ENCODE data around the gene MPV17. TPM values are rescaled to one million over a fixed set of nuclear protein-coding genes. Genes with fewer than 3 reads are reported as not detected.

MPV17 gene
- polyA plus RNA-seq, 1 experiment = 177 TPM

GRCh38 chr2:27284996-27285395, 37.9 kb downstream of the MPV17 start:
- Histone ChIP-seq H3K27me3 (ENCODE audit: control insufficient read depth, insufficient read depth, low read length) (peaks cover 7% of the 10 kb centered on the region; the same call in 1 of the 2 replicates), H3K36me3 (ENCODE audit: control insufficient read depth, insufficient read depth, low read length) (no peaks in the 10 kb centered on the region), H3K4me3 (ENCODE audit: low read depth, low read length) (no peak overlapping the region)
- TF ChIP-seq CTCF (IDR thresholded peaks at IDR 0.05; ENCODE audit: insufficient read depth, low read depth, low read length) = no peak
- no peak for DNase-seq (ENCODE audit: low read depth)
- POLR2A ChIA-PET = no interaction called here
- CTCF ChIA-PET = interaction anchor here (0.7 to 6.4 kb wide), 3 partner anchors 12 to 185 kb away, joined by 3 to 94 read pairs (median 64); partner anchors contain the start of gene SLC30A3

GRCh38 chr2:27282892-27283291, 40.0 kb downstream of the MPV17 start:
- Histone ChIP-seq H3K4me3 (ENCODE audit: low read depth, low read length) (no peak overlapping the region), H3K36me3 (ENCODE audit: control insufficient read depth, insufficient read depth, low read length) (no peaks in the 10 kb centered on the region), H3K27me3 (ENCODE audit: control insufficient read depth, insufficient read depth, low read length) (peaks cover 10% of the 10 kb centered on the region)
- CTCF ChIA-PET = interaction anchor here (0.6 to 6.4 kb wide), 9 partner anchors 8 to 1563 kb away, joined by 3 to 94 read pairs (median 48); partner anchors contain the start of gene SLC30A3
- no peak for DNase-seq (ENCODE audit: low read depth)
- POLR2A ChIA-PET = interaction anchor here (0.6 kb wide), 2 partner anchors 23 to 101 kb away, joined by 3 to 6 read pairs; no protein-coding TSS in a partner anchor
- TF ChIP-seq CTCF (IDR thresholded peaks at IDR 0.05; ENCODE audit: insufficient read depth, low read depth, low read length) = no peak

GRCh38 chr2:27281855-27282559, 40.9 kb downstream of the MPV17 start, which contains the start of gene TRIM54:
Gene TRIM54 (plus strand): TSS chr2:27282429. CDS start chr2:27282732, 303 bp downstream.
- Histone ChIP-seq H3K27me3 (ENCODE audit: control insufficient read depth, insufficient read depth, low read length) (peaks cover 10% of the 10 kb centered on the region), H3K36me3 (ENCODE audit: control insufficient read depth, insufficient read depth, low read length) (no peaks in the 10 kb centered on the region), H3K4me3 (ENCODE audit: low read depth, low read length) (no peak within 1 kb of the TSS)
- POLR2A ChIA-PET = no interaction called here
- no peak for DNase-seq (ENCODE audit: low read depth)
- CTCF ChIA-PET = interaction anchor here (0.8 to 6.4 kb wide), 12 partner anchors 9 to 327 kb away, joined by 3 to 94 read pairs (median 21); partner anchors contain the start of gene SLC30A3
- no peak for TF ChIP-seq CTCF (IDR thresholded peaks at IDR 0.05; ENCODE audit: insufficient read depth, low read depth, low read length)

- no peaks in the 10 kb centered on the region for H3K36me3 ChIP-seq (ENCODE audit: control insufficient read depth, insufficient read depth, low read length)
- no peak for DNase-seq (ENCODE audit: low read depth)
- CTCF ChIA-PET = interaction anchor here (0.8 to 6.4 kb wide), 13 partner anchors 10 to 326 kb away, joined by 3 to 94 read pairs (median 18); partner anchors contain the start of gene SLC30A3
- no peak overlapping the region for H3K4me3 ChIP-seq (ENCODE audit: low read depth, low read length)
- POLR2A ChIA-PET = no interaction called here
- no peak for TF ChIP-seq CTCF (IDR thresholded peaks at IDR 0.05; ENCODE audit: insufficient read depth, low read depth, low read length)
- peaks cover 10% of the 10 kb centered on the region for H3K27me3 ChIP-seq (ENCODE audit: control insufficient read depth, insufficient read depth, low read length)
Measured at GRCh38 chr2:27281442-27281841, 41.5 kb downstream of the MPV17 start.

DNA sequence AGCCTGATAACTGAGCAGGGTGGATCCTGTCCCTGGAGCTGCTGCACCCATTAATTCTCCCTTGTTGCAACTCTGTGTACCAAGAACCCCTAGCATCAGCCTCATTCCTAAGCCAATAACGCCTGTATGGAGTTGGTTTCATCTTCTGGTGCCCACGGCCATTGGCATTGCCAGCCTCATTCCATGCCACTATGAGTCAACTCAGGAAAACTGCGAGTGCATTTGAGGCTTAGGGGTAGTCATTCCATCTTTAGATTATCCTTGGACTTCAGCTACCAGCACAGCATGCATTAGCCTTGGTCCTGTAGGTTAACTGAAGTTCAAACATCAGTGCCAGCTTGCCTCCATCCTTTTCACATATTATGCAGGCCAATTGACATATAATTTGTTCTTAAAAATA, 42.1 kb downstream of the MPV17 start:
- Histone ChIP-seq H3K27me3 (ENCODE audit: control insufficient read depth, insufficient read depth, low read length) (peaks cover 10% of the 10 kb centered on the region), H3K4me3 (ENCODE audit: low read depth, low read length) (no peak overlapping the region), H3K36me3 (ENCODE audit: control insufficient read depth, insufficient read depth, low read length) (no peaks in the 10 kb centered on the region)
- no peak for TF ChIP-seq CTCF (IDR thresholded peaks at IDR 0.05; ENCODE audit: insufficient read depth, low read depth, low read length)
- ChIA-PET CTCF (interaction anchor here (0.9 to 6.4 kb wide), 17 partner anchors 10 to 435 kb away, joined by 3 to 94 read pairs (median 7); partner anchors contain the start of genes KHK, PREB and SLC30A3), POLR2A (no interaction called here)
- DNase-seq (ENCODE audit: low read depth) = no peak

Data from BJ (cell line).